GM12865 (cell line): ENCODE data around the gene DPYSL4.

Experiments used
- DNase-seq: peaks from one replicate; pipeline ENCODE4 v3.0.0; 2010; ENCODE audit warnings: low read depth
- H3K4me3 ChIP-seq: 2 replicates; pipeline ENCODE4 v1.5.1; 2011; ENCODE audit warnings: mild to moderate bottlenecking, low read depth, low read length, control low read depth
- CTCF ChIP-seq: IDR thresholded peaks from 2 replicates; pipeline ENCODE4 v1.5.1; 2011; ENCODE audit warnings: low read length, control low read depth, low read depth, inconsistent platforms; ENCODE audit not compliant: insufficient read depth; ENCODE audit errors: missing control alignments

The DPYSL4 gene

GRCh38 chr10:132145521-132146185 lies 41.1 kb upstream of the DPYSL4 start:
- no peak for TF ChIP-seq CTCF

GRCh38 chr10:132146271-132146671 lies 40.5 kb upstream of the DPYSL4 start:
- no peak overlapping the region for H3K4me3 ChIP-seq
- TF ChIP-seq CTCF: no peak
- no peak for DNase-seq

More at GRCh38 chr10:132145521-132146185, 41.1 kb upstream of the DPYSL4 start:
- H3K4me3 ChIP-seq: no peak overlapping the region
- DNase-seq: no peak

GRCh38 chr10:132146941-132147915 lies 39.5 kb upstream of the DPYSL4 start:
- no peak overlapping the region for H3K4me3 ChIP-seq
- no peak for TF ChIP-seq CTCF
- DNase-seq: no peak

GRCh38 chr10:132148261-132149251 lies 38.2 kb upstream of the DPYSL4 start:
- TF ChIP-seq CTCF: no peak
- H3K4me3 ChIP-seq: no peak overlapping the region
- no peak for DNase-seq

- no peak for DNase-seq
- TF ChIP-seq CTCF: no peak
- H3K4me3 ChIP-seq: no peak overlapping the region
These were observed 37.5 kb upstream of the DPYSL4 start for GRCh38 chr10:132149271-132149670.

GRCh38 chr10:132149917-132150316 lies 36.8 kb upstream of the DPYSL4 start:
- no peak for TF ChIP-seq CTCF
- DNase-seq: no peak
- no peak overlapping the region for H3K4me3 ChIP-seq
